HEK293T (cell line): ENCODE data around the gene BRD3.

ENCODE experiments used
- FOXM1 ChIP-seq: fragments of 450-650 bp; IDR thresholded peaks from 2 replicates; pipeline ENCODE4 v1.6.1; 2017; ENCODE audit warnings: mild to moderate bottlenecking, borderline replicate concordance
- LEF1 ChIP-seq: fragments of 450-650 bp; IDR thresholded peaks from 2 replicates; pipeline ENCODE4 v1.6.1; 2017; ENCODE audit warnings: mild to moderate bottlenecking, borderline replicate concordance
- SP1 ChIP-seq: fragments of 450-650 bp; IDR thresholded peaks from 2 replicates; pipeline ENCODE4 v1.6.1; 2017
- SUZ12 ChIP-seq: fragments of 450-650 bp; IDR thresholded peaks from 2 replicates; pipeline ENCODE4 v1.6.1; 2016; ENCODE audit warnings: mild to moderate bottlenecking

GRCh38 chr9:133996531-133997520 lies 71.0 kb downstream of the BRD3 start:
- TF ChIP-seq LEF1 (no peak), FOXM1 (no peak), SP1 (no peak), SUZ12 (no peak)
